GM23248 (cell line): ENCODE results near the gene EIF4E3. TPM values are rescaled to one million over a fixed set of nuclear protein-coding genes. Genes with fewer than 3 reads are reported as not detected.

Experiments
- DNase-seq: peaks from one replicate; pipeline ENCODE4 v3.0.0-alpha.2; 2015
- H2AFZ ChIP-seq: fragments of 200-600 bp; sonication (generic); 2 replicates; pipeline ENCODE4 v1.6.1; 2016; ENCODE audit warnings: antibody characterized with exemption
- H3F3A ChIP-seq: fragments of 200-600 bp; sonication (generic); 2 replicates; pipeline ENCODE4 v1.6.1; 2016; ENCODE audit warnings: mild to moderate bottlenecking, antibody characterized with exemption, mixed run types; ENCODE audit not compliant: insufficient read depth
- H3K27ac ChIP-seq: fragments of 200-600 bp; sonication (generic); 2 replicates; pipeline ENCODE4 v1.5.1; 2016; ENCODE audit warnings: mild to moderate bottlenecking
- H3K27me3 ChIP-seq: fragments of 200-600 bp; sonication (generic); replicated peaks from 2 replicates; pipeline ENCODE4 v1.6.1; 2016; ENCODE audit warnings: mild to moderate bottlenecking; ENCODE audit not compliant: insufficient read depth
- H3K36me3 ChIP-seq: fragments of 200-600 bp; sonication (generic); 2 replicates; pipeline ENCODE4 v1.6.1; 2016; ENCODE audit warnings: low read depth, mild to moderate bottlenecking
- H3K4me1 ChIP-seq: fragments of 200-600 bp; sonication (generic); 2 replicates; pipeline ENCODE4 v1.6.1; 2016; ENCODE audit warnings: mild to moderate bottlenecking; ENCODE audit not compliant: insufficient read depth
- H3K4me2 ChIP-seq: fragments of 200-600 bp; sonication (generic); one replicate; pipeline ENCODE4 v1.6.1; 2016; ENCODE audit warnings: mild to moderate bottlenecking; ENCODE audit not compliant: unreplicated experiment
- H3K4me3 ChIP-seq: fragments of 200-600 bp; sonication (generic); 2 replicates; pipeline ENCODE4 v1.5.1; 2016; ENCODE audit warnings: mild to moderate bottlenecking
- H3K79me2 ChIP-seq: fragments of 200-600 bp; sonication (generic); 2 replicates; pipeline ENCODE4 v1.6.1; 2016; ENCODE audit warnings: mild to moderate bottlenecking; ENCODE audit not compliant: insufficient read depth
- H3K9ac ChIP-seq: fragments of 200-600 bp; sonication (generic); 2 replicates; pipeline ENCODE4 v1.6.1; 2016; ENCODE audit warnings: mild to moderate bottlenecking
- H3K9me2 ChIP-seq: fragments of 200-600 bp; sonication (generic); 2 replicates; pipeline ENCODE4 v1.6.1; 2016; ENCODE audit warnings: mixed run types, mild to moderate bottlenecking, moderate library complexity; ENCODE audit not compliant: insufficient read depth
- H3K9me3 ChIP-seq: fragments of 200-600 bp; sonication (generic); one replicate; pipeline ENCODE4 v1.6.1; 2017; ENCODE audit warnings: low read depth
- H4K20me1 ChIP-seq: fragments of 200-600 bp; sonication (generic); 2 replicates; pipeline ENCODE4 v1.6.0; 2016; ENCODE audit not compliant: insufficient read depth
- EZH2 ChIP-seq: fragments of 200-600 bp; sonication (generic); IDR thresholded peaks from 2 replicates; pipeline ENCODE4 v1.6.1; 2018; ENCODE audit warnings: antibody characterized with exemption, mild to moderate bottlenecking; ENCODE audit not compliant: insufficient read depth, poor library complexity, severe bottlenecking
- EZH2phosphoT487 ChIP-seq: fragments of 200-600 bp; sonication (generic); IDR thresholded peaks from 2 replicates; pipeline ENCODE4 v1.6.1; 2018; ENCODE audit warnings: antibody characterized with exemption, moderate library complexity, mild to moderate bottlenecking, low read depth; ENCODE audit not compliant: insufficient read depth
- WGBS, 2 experiments: methylation state at CpG; one replicate each; pipeline ENCODE4 v1.1.6; 2015 to 2017; ENCODE audit warnings: low lambda C conversion rate in 2 of 2, low coverage in 1 of 2; ENCODE audit errors: missing lambda C conversion rate in 2 of 2; 5-methylcytosine and 5-hydroxymethylcytosine counted together
- in situ Hi-C: fragments of 300-500 bp; cut with MboI; formaldehyde crosslinking; loops from 2 replicates; pipeline ENCODE4 v1.15.0; 2020
- polyA plus RNA-seq: library from polyadenylated mRNA; unstranded; fragments of >200 nt; fragmentation: Nextera tagmentation; extraction: Ambion mirVana; gene quantifications from 2 replicates; pipeline ENCODE4 v1.2.1, GENCODE V29; 2016
- total RNA-seq: library from RNA; depleted of rRNA; stranded (reverse); fragments of >200 nt; shearing (Covaris generic); gene quantifications from 2 replicates; pipeline ENCODE4 v1.2.3, GENCODE V29; 2014

The EIF4E3 gene
- total and polyA plus RNA-seq, 2 experiments from 2014 or later: 1.1 TPM

DNA sequence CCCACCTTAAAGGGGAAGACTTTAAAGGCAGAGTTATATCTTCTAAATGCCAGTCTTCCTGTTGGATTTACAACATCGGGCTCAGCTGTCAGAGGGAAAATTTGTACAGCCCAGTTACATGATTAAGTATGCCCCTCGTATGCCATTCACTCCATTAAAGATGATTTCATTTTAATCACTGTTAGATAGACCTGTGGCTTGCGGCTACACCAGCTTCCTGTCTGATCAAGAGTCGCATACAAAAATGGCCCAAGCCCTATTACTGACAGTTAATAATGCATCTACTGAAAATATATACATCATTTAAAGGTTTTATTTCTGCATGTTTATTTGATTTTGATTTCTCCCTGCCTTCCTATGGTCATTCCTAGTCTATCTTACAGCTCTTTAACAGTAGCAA lies 7.1 kb downstream of the EIF4E3 start:
- H3K4me1 ChIP-seq: no peaks in the 10 kb centered on the region
- 87 to 91% methylated on average over 4 of the region's 4 CpGs for whole genome bisulfite sequencing, 2 experiments
- H3K27ac ChIP-seq: no peak overlapping the region
- H3K79me2 ChIP-seq: no peaks in the 10 kb centered on the region
- no peak overlapping the region for H3K4me2 ChIP-seq
- TF ChIP-seq EZH2phosphoT487 (no peak), EZH2 (no peak)
- in situ Hi-C loops: loop anchor here (25.0 kb wide), 2 partner anchors 544 to 1369 kb away; no protein-coding TSS in a partner anchor
- H3K9me3 ChIP-seq: no peaks in the 10 kb centered on the region
- no peak overlapping the region for H3K9ac ChIP-seq
- no peaks in the 10 kb centered on the region for H3K36me3 ChIP-seq
- H2AFZ ChIP-seq: no peak overlapping the region
- no peaks in the 10 kb centered on the region for H3F3A ChIP-seq
- no peaks in the 10 kb centered on the region for H4K20me1 ChIP-seq
- no peak overlapping the region for H3K4me3 ChIP-seq
- DNase-seq: no peak
- no peaks in the 10 kb centered on the region for H3K9me2 ChIP-seq
- H3K27me3 ChIP-seq: peaks cover 8% of the 10 kb centered on the region; the same call in 1 of the 2 replicates

DNA sequence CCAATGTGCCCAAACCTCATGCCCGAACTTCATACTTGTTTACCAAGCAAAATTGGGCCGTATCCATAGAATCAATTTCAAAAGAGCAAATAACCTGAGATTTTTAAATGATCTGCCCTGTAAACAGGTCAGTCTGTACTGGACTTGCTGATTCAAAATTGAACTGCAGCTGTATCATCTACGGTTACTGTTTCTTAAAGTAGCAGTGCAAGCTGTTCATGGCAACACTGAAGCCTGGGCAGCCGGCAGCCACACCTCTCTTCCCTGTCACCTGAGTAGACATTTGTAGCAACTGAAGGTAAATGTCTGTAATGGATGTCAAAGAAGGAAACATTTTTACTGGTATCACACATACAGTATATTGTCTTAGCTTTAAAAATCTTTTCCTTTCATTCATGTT lies 10.6 kb downstream of the EIF4E3 start:
- no peaks in the 10 kb centered on the region for H3K4me1 ChIP-seq
- no peak for DNase-seq
- no peak overlapping the region for H3K4me2 ChIP-seq
- no peaks in the 10 kb centered on the region for H3K27me3 ChIP-seq
- H3K9me2 ChIP-seq: no peaks in the 10 kb centered on the region
- H3K9me3 ChIP-seq: no peaks in the 10 kb centered on the region
- no peak overlapping the region for H3K4me3 ChIP-seq
- no peak overlapping the region for H3K9ac ChIP-seq
- H3K36me3 ChIP-seq: no peaks in the 10 kb centered on the region
- no peaks in the 10 kb centered on the region for H3K79me2 ChIP-seq
- WGBS, 2 experiments: 75 to 84% methylated on average over 4 of the region's 4 CpGs
- in situ Hi-C loops: loop anchor here (25.0 kb wide), 2 partner anchors 548 to 1373 kb away; no protein-coding TSS in a partner anchor
- H2AFZ ChIP-seq: no peak overlapping the region
- TF ChIP-seq EZH2 (no peak), EZH2phosphoT487 (no peak)
- H3F3A ChIP-seq: no peaks in the 10 kb centered on the region
- H3K27ac ChIP-seq: no peak overlapping the region
- H4K20me1 ChIP-seq: no peaks in the 10 kb centered on the region

DNA sequence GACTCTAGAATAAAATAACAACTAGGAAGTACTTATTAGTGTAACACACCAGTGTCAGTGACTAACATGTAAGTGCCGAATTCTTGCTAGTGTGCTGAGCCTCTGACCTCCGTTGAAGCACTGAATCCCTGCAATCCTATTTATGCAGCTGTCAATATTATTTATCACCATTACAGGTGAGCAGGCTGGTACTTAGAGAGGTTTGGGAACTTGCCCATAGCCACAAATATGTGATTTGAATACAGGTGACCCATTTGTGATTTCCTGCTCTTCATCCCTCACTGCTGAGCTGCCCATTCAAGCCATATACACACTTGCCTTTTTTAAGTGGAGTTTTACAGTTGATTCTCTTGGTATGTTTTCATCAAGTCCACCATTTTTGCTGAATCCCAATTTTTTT lies 12.2 kb downstream of the EIF4E3 start:
- Histone ChIP-seq H4K20me1 (no peaks in the 10 kb centered on the region), H3K4me2 (no peak overlapping the region), H3K4me3 (no peak overlapping the region), H3K9me2 (no peaks in the 10 kb centered on the region), H3K9ac (no peak overlapping the region), H3K4me1 (peaks cover 2% of the 10 kb centered on the region), H3K27me3 (no peaks in the 10 kb centered on the region), H3K79me2 (no peaks in the 10 kb centered on the region), H2AFZ (no peak overlapping the region), H3K27ac (no peak overlapping the region), H3K9me3 (no peaks in the 10 kb centered on the region), H3F3A (no peaks in the 10 kb centered on the region; the same call in 1 of the 2 replicates), H3K36me3 (no peaks in the 10 kb centered on the region)
- in situ Hi-C loops: loop anchor here (25.0 kb wide), 2 partner anchors 549 to 1374 kb away; no protein-coding TSS in a partner anchor
- WGBS, 2 experiments: 75 to 90% methylated on average over 2 of the region's 2 CpGs
- no peak for DNase-seq
- TF ChIP-seq EZH2 (no peak), EZH2phosphoT487 (no peak)

DNA sequence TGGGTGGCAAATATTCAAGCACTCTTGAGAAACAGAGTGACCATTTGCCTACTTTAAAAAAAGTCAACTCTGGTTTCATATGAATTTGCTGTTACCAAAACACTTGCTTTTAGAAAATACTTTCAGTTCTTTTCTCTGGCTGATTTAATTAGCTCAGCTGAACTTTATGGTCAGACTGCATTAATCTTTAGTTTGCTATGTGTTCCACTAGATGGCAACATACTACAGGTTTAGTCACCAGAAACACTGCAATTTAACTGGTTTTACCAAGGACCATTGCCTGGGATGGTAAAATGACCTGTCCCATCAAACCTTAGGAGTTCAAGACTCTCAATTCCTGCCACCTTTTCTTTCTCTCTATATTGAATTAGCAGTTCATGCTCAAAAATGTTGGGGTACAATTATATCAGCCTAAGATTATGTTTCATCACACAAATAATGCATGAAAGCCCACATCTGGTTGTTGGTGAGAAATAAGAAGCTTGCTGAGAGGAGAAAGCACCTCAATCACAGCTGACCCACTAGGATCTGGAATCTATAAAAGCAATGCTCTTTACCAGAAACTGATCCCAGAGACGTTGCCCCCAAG lies 14.2 kb downstream of the EIF4E3 start:
- Histone ChIP-seq H2AFZ (no peak overlapping the region), H3K9me2 (no peaks in the 10 kb centered on the region), H3K36me3 (no peaks in the 10 kb centered on the region), H3K9me3 (no peaks in the 10 kb centered on the region), H3K4me3 (no peak overlapping the region), H4K20me1 (no peaks in the 10 kb centered on the region), H3K27me3 (no peaks in the 10 kb centered on the region), H3K4me1 (peaks cover 10% of the 10 kb centered on the region), H3K79me2 (no peaks in the 10 kb centered on the region), H3K27ac (no peak overlapping the region), H3K9ac (no peak overlapping the region), H3F3A (no peaks in the 10 kb centered on the region; the same call in 1 of the 2 replicates), H3K4me2 (no peak overlapping the region)
- TF ChIP-seq EZH2phosphoT487 (no peak), EZH2 (no peak)
- in situ Hi-C loops: loop anchor here (25.0 kb wide), 2 partner anchors 551 to 1376 kb away; no protein-coding TSS in a partner anchor
- DNase-seq: peak; percentile 80
- WGBS, 2 experiments: 27% methylated on average over 1 of the region's 1 CpG
